Neuronal stem cell (in vitro differentiated cells): Measurements from ENCODE around the gene OSBPL10.

Experiments used
- DNase-seq: peaks from one replicate; pipeline ENCODE4 v3.0.0-alpha.2; 2013; ENCODE audit warnings: low spot score
- H2AFZ ChIP-seq: one replicate; pipeline ENCODE4 v1.6.1; 2013; ENCODE audit warnings: mild to moderate bottlenecking, low read length, inconsistent platforms
- H2AK5ac ChIP-seq: 2 replicates; pipeline ENCODE4 v1.6.1; 2013; ENCODE audit warnings: low read depth, mild to moderate bottlenecking, inconsistent platforms, low read length, moderate library complexity, mixed read lengths
- H2BK120ac ChIP-seq: 2 replicates; pipeline ENCODE4 v1.6.1; 2013; ENCODE audit warnings: low read depth, mild to moderate bottlenecking, inconsistent platforms, low read length, moderate library complexity, mixed read lengths
- H2BK12ac ChIP-seq: one replicate; pipeline ENCODE4 v1.6.1; 2013; ENCODE audit warnings: low read length, inconsistent platforms
- H2BK15ac ChIP-seq: 2 replicates; pipeline ENCODE4 v1.6.1; 2013; ENCODE audit warnings: mild to moderate bottlenecking, low read length, inconsistent platforms, mixed read lengths
- H2BK5ac ChIP-seq: one replicate; pipeline ENCODE4 v1.6.1; 2013; ENCODE audit warnings: inconsistent platforms, mild to moderate bottlenecking, low read length, moderate library complexity
- H3K14ac ChIP-seq: one replicate; pipeline ENCODE4 v1.6.1; 2013; ENCODE audit warnings: low read length, inconsistent platforms
- H3K18ac ChIP-seq: 2 replicates; pipeline ENCODE4 v1.6.1; 2013; ENCODE audit warnings: low read length, inconsistent platforms
- H3K23ac ChIP-seq: 2 replicates; pipeline ENCODE4 v1.6.1; 2013; ENCODE audit warnings: low read depth, mild to moderate bottlenecking, mixed read lengths, low read length, inconsistent platforms; ENCODE audit not compliant: poor library complexity
- H3K27ac ChIP-seq: replicated peaks from 3 replicates; pipeline ENCODE4 v1.5.1; 2013; ENCODE audit warnings: low read length, inconsistent platforms
- H3K27me3 ChIP-seq, 3 experiments: 2 replicates each; pipeline ENCODE4 v1.6.1; 2013; ENCODE audit warnings: low read length in 3 of 3, mild to moderate bottlenecking in 2 of 3, inconsistent platforms in 1 of 3, low read depth in 1 of 3, mixed read lengths in 1 of 3, moderate library complexity in 1 of 3; ENCODE audit not compliant: control insufficient read depth in 3 of 3, insufficient read depth in 3 of 3
- H3K36me3 ChIP-seq, 2 donors: replicated peaks in 1 of 2; 2 replicates each; pipeline ENCODE4 v1.6.1; 2013; ENCODE audit warnings: low read length in 2 of 2; ENCODE audit not compliant: control insufficient read depth in 2 of 2, insufficient read depth in 2 of 2
- H3K4ac ChIP-seq: 2 replicates; pipeline ENCODE4 v1.6.1; 2013; ENCODE audit warnings: inconsistent platforms, mild to moderate bottlenecking, low read length, moderate library complexity
- H3K4me1 ChIP-seq, 2 donors: 1 replicate in 1 of 2; 2 replicates in 1 of 2; pipeline ENCODE4 v1.6.1; 2013; ENCODE audit warnings: low read length in 2 of 2, low read depth in 1 of 2; ENCODE audit not compliant: control insufficient read depth in 2 of 2, insufficient read depth in 1 of 2
- H3K4me2 ChIP-seq: one replicate; pipeline ENCODE4 v1.6.1; 2013; ENCODE audit warnings: mild to moderate bottlenecking, low read length, inconsistent platforms; ENCODE audit not compliant: insufficient read depth, poor library complexity, severe bottlenecking
- H3K4me3 ChIP-seq, 2 donors: 2 replicates each; pipeline ENCODE4 v1.5.1; 2013; ENCODE audit warnings: low read length in 2 of 2, mild to moderate bottlenecking in 2 of 2, inconsistent platforms in 1 of 2, moderate library complexity in 1 of 2
- H3K79me1 ChIP-seq: one replicate; pipeline ENCODE4 v1.6.1; 2013; ENCODE audit warnings: low read depth, mild to moderate bottlenecking, inconsistent platforms, low read length, moderate library complexity
- H3K9ac ChIP-seq: one replicate; pipeline ENCODE4 v1.6.1; 2013; ENCODE audit warnings: mild to moderate bottlenecking, low read depth, low read length, inconsistent platforms; ENCODE audit not compliant: poor library complexity
- H3K9me3 ChIP-seq, 2 donors: replicated peaks in 1 of 2; 2 replicates each; pipeline versions ENCODE3 to v1.6.1; 2013; ENCODE audit warnings: low read length in 2 of 2, mild to moderate bottlenecking in 2 of 2, inconsistent platforms in 1 of 2, low read depth in 1 of 2, mixed read lengths in 1 of 2, moderate library complexity in 1 of 2; ENCODE audit not compliant: control insufficient read depth in 2 of 2, insufficient read depth in 1 of 2
- H4K8ac ChIP-seq: one replicate; pipeline ENCODE4 v1.6.1; 2013; ENCODE audit warnings: low read depth, mild to moderate bottlenecking, inconsistent platforms, low read length, moderate library complexity
- H4K91ac ChIP-seq: one replicate; pipeline ENCODE4 v1.6.1; 2013; ENCODE audit warnings: low read length, low read depth, mild to moderate bottlenecking, inconsistent platforms; ENCODE audit not compliant: poor library complexity
- WGBS, 2 donors: extraction: QIAGEN DNeasy Blood & Tissue Kit; methylation state at CpG; one replicate each; pipeline ENCODE4 v1.1.7; 2013; ENCODE audit warnings: missing lambda C conversion rate in 2 of 2, mixed read lengths in 1 of 2; ENCODE audit not compliant: insufficient read length in 2 of 2, insufficient replicate concordance in 1 of 2; ENCODE audit errors: extremely low coverage in 2 of 2; 5-methylcytosine and 5-hydroxymethylcytosine counted together

The OSBPL10 gene

DNA sequence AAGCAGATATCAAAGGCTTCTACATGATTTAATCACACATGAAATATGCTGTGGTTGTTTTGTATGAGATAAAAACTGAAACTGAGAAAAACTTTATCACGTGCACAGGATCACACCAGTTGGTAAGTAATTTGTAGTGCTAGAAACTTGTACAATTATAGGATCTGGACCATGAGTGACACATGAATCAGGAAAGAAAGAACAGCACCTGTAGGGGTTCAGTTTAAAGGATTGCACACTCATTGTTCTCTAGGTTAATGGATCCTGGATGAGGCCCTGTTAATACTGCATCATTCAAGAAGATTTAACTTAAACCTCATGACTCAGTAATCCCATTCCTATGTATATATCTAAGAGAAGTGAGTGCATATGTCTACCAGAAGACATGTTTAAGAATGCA is 360.4 kb downstream of the OSBPL10 start:
- no peak overlapping the region for H4K91ac ChIP-seq
- no peaks in the 10 kb centered on the region for H3K27me3 ChIP-seq
- no peak overlapping the region for H2BK15ac ChIP-seq
- no peak overlapping the region for H3K27ac ChIP-seq
- no peak overlapping the region for H2AK5ac ChIP-seq
- no peak overlapping the region for H2AFZ ChIP-seq
- H3K9me3 ChIP-seq: no peaks in the 10 kb centered on the region
- H3K4me1 ChIP-seq: no peaks in the 10 kb centered on the region
- DNase-seq: no peak
- H3K4me3 ChIP-seq: no peak overlapping the region
- no peak overlapping the region for H3K23ac ChIP-seq
- peaks cover 4 to 85% of the 10 kb centered on the region in 2 donors for H3K36me3 ChIP-seq
- no peak overlapping the region for H2BK12ac ChIP-seq
- no peaks in the 10 kb centered on the region for H3K79me1 ChIP-seq
- H2BK5ac ChIP-seq: no peak overlapping the region
- no peak overlapping the region for H3K18ac ChIP-seq
- no peak overlapping the region for H3K4me2 ChIP-seq
- H4K8ac ChIP-seq: no peak overlapping the region
- no peak overlapping the region for H2BK120ac ChIP-seq
- H3K4ac ChIP-seq: no peak overlapping the region
- H3K14ac ChIP-seq: no peak overlapping the region
- WGBS, 2 donors: no CpG with 5 or more reads among the region's 1 CpG
- H3K9ac ChIP-seq: no peak overlapping the region

DNA sequence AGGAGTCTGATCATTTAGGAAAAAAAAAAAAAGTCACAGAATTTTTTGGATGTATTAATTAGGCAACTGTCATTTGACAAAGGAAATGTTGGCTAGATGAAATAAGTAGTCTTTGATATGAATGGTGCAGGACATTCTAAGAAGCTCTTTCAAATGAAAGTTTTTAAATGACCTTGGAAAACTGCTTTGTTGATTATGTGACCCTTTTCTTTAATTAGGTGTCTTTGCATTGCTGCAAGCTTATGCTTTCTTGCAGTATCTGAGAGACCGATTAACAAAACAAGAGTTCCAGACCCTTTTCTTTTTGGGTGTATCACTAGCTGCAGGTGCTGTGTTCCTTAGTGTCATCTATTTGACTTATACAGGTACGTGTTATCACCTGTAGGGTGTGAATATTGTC is 364.4 kb downstream of the OSBPL10 start:
- Histone ChIP-seq H2BK12ac (no peak overlapping the region), H3K27me3 (no peaks in the 10 kb centered on the region), H3K18ac (no peak overlapping the region), H3K79me1 (no peaks in the 10 kb centered on the region), H2BK120ac (no peak overlapping the region), H3K23ac (no peak overlapping the region), H3K9me3 (no peaks in the 10 kb centered on the region), H4K8ac (no peak overlapping the region), H3K27ac (no peak overlapping the region), H2BK15ac (no peak overlapping the region), H3K9ac (no peak overlapping the region), H3K4ac (no peak overlapping the region), H3K36me3 (peaks cover 0 to 59% of the 10 kb centered on the region in 2 donors), H3K4me2 (no peak overlapping the region), H2AFZ (no peak overlapping the region), H3K14ac (no peak overlapping the region), H3K4me1 (no peaks in the 10 kb centered on the region), H2BK5ac (no peak overlapping the region), H2AK5ac (no peak overlapping the region), H4K91ac (no peak overlapping the region), H3K4me3 (no peak overlapping the region)
- no peak for DNase-seq
- whole genome bisulfite sequencing, 2 donors: no CpG with 5 or more reads among the region's 2 CpGs

DNA sequence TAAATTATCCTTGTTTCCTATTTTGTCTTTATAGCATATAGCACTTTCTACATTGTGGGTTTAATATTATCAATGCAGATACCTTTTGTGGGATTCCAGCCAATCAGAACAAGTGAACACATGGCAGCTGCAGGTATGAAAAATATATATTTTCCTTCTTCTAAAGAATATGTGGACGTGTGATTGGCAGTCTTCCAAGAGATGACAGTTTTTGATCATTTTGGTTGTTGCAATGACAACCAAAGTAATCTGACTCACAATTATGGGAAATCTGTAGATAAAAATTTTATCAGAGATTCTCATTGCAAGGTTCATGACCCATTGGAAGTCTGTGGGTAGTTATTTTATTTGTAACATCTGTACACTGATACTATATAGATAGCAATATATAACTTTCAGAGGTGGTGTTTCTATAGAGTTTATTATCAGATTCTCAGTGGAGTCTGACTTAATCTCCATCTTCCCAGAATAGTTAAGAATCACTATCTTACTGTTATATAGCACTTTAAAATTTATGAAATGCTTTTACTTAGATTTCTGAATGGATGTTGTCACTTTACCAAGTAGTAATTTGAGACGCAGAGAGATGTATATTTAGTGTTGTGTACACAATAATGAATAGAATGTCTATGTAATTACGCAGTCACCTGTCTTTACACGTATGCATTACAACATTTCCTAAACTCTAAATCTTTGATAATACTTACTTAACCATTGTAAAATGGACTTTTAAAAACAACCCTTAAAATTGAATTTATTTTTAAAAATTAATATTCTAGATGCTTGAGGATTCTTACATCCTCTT is 365.8 kb downstream of the OSBPL10 start:
- no peak for DNase-seq
- Histone ChIP-seq H3K4ac (no peak overlapping the region), H4K91ac (no peak overlapping the region), H3K23ac (no peak overlapping the region), H2BK15ac (no peak overlapping the region), H3K27ac (no peak overlapping the region), H3K36me3 (peaks cover 0 to 48% of the 10 kb centered on the region in 2 donors), H3K9me3 (no peaks in the 10 kb centered on the region), H3K27me3 (no peaks in the 10 kb centered on the region), H2BK120ac (no peak overlapping the region), H2BK5ac (no peak overlapping the region), H2AFZ (no peak overlapping the region), H2AK5ac (no peak overlapping the region), H4K8ac (no peak overlapping the region), H3K4me2 (no peak overlapping the region), H3K79me1 (no peaks in the 10 kb centered on the region), H3K4me1 (no peaks in the 10 kb centered on the region), H3K9ac (no peak overlapping the region), H3K4me3 (no peak overlapping the region), H2BK12ac (no peak overlapping the region), H3K14ac (no peak overlapping the region), H3K18ac (no peak overlapping the region)
- no CpG with 5 or more reads among the region's 4 CpGs for WGBS, 2 donors

DNA sequence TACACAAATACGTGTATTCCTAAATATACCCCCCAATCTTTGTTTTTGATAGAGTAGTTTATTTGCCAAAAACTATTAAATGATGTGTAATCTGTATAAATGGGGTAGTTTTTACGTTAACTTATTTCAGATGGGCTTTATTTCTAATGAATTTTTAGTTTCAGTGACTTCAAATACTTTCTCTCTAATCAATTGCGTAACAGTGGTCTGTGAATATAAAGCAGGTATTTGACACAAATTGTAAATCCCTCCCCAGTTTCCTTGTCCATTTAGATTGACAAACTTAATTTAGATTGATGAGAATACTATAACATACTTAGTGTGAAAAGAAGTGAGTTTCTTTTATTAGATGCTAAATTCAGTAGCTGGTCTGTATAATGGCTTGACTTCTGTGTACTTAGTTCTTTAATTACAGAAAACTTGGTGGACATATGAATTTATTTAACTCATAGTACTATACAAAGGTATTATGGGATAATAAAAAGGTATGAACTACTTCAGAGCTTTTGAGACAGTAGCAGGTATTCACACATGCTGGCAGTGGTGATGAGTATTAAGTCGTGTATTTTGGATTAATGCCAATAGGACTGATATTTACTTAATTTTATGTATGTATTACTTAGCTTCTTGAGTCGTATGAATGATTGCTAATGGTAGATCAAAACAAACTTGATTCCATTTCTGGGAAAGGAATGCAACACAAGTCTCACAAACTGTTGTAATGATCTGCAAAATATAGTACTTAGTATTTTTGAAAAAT is 366.7 kb downstream of the OSBPL10 start:
- Histone ChIP-seq H2BK12ac (no peak overlapping the region), H3K4me3 (no peak overlapping the region), H2AFZ (no peak overlapping the region), H3K79me1 (no peaks in the 10 kb centered on the region), H3K36me3 (peaks cover 0 to 39% of the 10 kb centered on the region in 2 donors), H3K4me1 (no peaks in the 10 kb centered on the region), H4K91ac (no peak overlapping the region), H3K4me2 (no peak overlapping the region), H3K27ac (no peak overlapping the region), H2AK5ac (no peak overlapping the region), H2BK15ac (no peak overlapping the region), H3K27me3 (no peaks in the 10 kb centered on the region), H3K4ac (no peak overlapping the region), H3K9me3 (no peaks in the 10 kb centered on the region), H4K8ac (no peak overlapping the region), H3K14ac (no peak overlapping the region), H3K23ac (no peak overlapping the region), H2BK120ac (no peak overlapping the region), H2BK5ac (no peak overlapping the region), H3K18ac (no peak overlapping the region), H3K9ac (no peak overlapping the region)
- no CpG with 5 or more reads among the region's 5 CpGs for WGBS, 2 donors
- no peak for DNase-seq
